BLaER1 (cell line): Measurements from ENCODE around the gene CFAP54.
"Not testable (repeated sequence)": the region's sequence is repeated elsewhere in the genome, so short reads cannot be mapped to it uniquely, and the experiment has no call there.

Experiments used
- H3K27ac ChIP-seq: shearing (Covaris generic); formaldehyde crosslinking; 2 replicates; pipeline ENCODE4 v1.8.1; 2022
- H3K27me3 ChIP-seq: shearing (Covaris generic); formaldehyde crosslinking; 2 replicates; pipeline ENCODE4 v1.8.1; 2022
- H3K36me3 ChIP-seq: shearing (Covaris generic); formaldehyde crosslinking; 2 replicates; pipeline ENCODE4 v1.8.1; 2022
- H3K4me1 ChIP-seq: shearing (Covaris generic); formaldehyde crosslinking; 2 replicates; pipeline ENCODE4 v1.8.1; 2022
- H3K4me2 ChIP-seq: shearing (Covaris generic); formaldehyde crosslinking; 2 replicates; pipeline ENCODE4 v1.8.1; 2022
- H3K4me3 ChIP-seq: shearing (Covaris generic); formaldehyde crosslinking; 2 replicates; pipeline ENCODE4 v1.8.1; 2022
- H3K9ac ChIP-seq: shearing (Covaris generic); formaldehyde crosslinking; 2 replicates; pipeline ENCODE4 v1.8.1; 2022
- H3K9me3 ChIP-seq: shearing (Covaris generic); formaldehyde crosslinking; 2 replicates; pipeline ENCODE4 v1.8.1; 2022
- H4K20me1 ChIP-seq: shearing (Covaris generic); formaldehyde crosslinking; 2 replicates; pipeline ENCODE4 v1.8.1; 2022
- Cebpa-rat ChIP-seq: shearing (Covaris generic); IDR thresholded peaks from 2 replicates; pipeline ENCODE4 v1.8.1; 2022

Gene CFAP54

DNA sequence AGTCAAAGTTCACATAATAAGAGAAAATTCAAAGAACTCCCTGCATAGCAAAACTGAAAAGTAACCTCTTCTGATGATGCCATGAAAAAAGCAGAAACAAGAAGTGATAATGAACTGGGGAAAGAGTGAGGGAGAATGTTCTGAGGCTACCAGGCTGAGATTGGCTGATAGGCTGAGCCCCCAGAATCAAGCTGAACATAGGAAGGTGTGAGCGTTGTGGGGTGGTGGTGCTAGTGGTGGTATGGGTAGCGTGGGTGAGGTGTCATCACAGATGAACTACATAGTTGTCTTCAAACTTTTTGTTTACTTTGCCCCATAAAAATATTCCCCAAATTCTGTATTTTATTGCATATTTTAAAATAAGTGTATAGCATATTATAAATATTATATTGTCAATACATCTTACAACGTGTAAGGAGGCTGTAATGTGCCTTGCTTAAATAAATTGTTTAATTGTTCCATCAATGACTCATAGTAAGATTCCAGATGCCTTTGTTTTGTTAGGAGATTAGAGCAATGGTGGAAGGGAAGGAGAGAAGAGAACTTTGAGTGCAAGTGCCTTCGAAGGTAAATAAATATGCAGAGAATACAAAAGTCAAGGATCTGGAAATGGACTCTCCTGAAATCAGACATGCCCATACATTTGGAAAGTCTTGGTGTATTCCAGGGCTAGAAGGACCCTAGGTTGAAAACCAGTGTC is 15.8 kb upstream of the CFAP54 start:
- Histone ChIP-seq H3K36me3 (no peaks in the 10 kb centered on the region), H3K4me1 (no peaks in the 10 kb centered on the region), H4K20me1 (no peaks in the 10 kb centered on the region), H3K9me3 (peaks cover 10% of the 10 kb centered on the region), H3K4me3 (no peak overlapping the region), H3K27ac (no peak overlapping the region), H3K4me2 (no peak overlapping the region), H3K9ac (no peak overlapping the region), H3K27me3 (no peaks in the 10 kb centered on the region)
- TF ChIP-seq Cebpa-rat, result no peak

DNA sequence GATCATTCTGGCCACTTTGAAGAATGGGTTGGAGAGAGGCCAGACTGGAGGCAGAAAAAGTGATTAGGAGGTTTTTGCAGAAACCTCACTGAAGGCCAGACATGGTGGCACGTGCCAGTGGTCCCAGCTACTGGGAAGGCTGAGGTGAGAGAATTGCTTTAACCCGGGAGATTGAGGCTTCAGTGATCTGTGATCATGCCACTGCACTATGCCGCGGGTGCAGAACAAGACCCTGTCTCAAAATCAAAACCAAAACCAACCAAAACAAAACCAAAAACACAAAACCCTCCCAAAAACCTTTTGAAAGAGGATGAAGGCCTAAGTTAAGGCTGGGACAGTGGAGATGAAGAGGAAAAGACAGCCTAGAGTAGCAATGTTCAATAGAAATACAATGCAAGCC is 15.2 kb upstream of the CFAP54 start:
- Histone ChIP-seq H3K4me1 (no peaks in the 10 kb centered on the region), H3K9ac (no peak overlapping the region), H3K27me3 (no peaks in the 10 kb centered on the region), H3K4me2 (no peak overlapping the region), H3K4me3 (no peak overlapping the region), H4K20me1 (no peaks in the 10 kb centered on the region), H3K27ac (no peak overlapping the region), H3K36me3 (no peaks in the 10 kb centered on the region), H3K9me3 (peaks cover 10% of the 10 kb centered on the region)
- no peak for TF ChIP-seq Cebpa-rat

DNA sequence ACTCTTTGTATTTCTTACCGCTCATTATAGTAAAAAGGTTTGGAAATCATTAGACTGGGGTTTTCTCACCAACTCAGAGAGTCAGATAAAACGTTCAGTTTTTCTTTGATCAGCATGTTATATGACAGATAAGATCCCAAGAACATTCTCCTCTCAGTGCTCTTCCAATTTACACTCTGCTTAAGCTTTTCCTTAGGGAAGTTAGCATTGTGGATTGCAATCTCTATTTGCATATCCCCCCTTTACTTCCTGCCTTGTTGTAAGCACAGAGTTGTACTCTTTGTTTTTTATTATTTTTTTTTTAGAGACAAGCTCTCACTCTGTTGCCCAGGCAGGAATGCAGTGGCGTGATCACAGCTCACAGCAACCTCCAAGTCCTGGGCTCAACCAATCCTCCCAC is 11.4 kb upstream of the CFAP54 start:
- no peak for TF ChIP-seq Cebpa-rat
- no peaks in the 10 kb centered on the region for H3K27me3 ChIP-seq
- no peak overlapping the region for H3K4me2 ChIP-seq
- H4K20me1 ChIP-seq, result no peaks in the 10 kb centered on the region
- H3K36me3 ChIP-seq, result no peaks in the 10 kb centered on the region
- H3K4me3 ChIP-seq, result no peak overlapping the region
- H3K9me3 ChIP-seq, result no peaks in the 10 kb centered on the region
- no peak overlapping the region for H3K27ac ChIP-seq
- no peaks in the 10 kb centered on the region for H3K4me1 ChIP-seq
- H3K9ac ChIP-seq, result no peak overlapping the region

DNA sequence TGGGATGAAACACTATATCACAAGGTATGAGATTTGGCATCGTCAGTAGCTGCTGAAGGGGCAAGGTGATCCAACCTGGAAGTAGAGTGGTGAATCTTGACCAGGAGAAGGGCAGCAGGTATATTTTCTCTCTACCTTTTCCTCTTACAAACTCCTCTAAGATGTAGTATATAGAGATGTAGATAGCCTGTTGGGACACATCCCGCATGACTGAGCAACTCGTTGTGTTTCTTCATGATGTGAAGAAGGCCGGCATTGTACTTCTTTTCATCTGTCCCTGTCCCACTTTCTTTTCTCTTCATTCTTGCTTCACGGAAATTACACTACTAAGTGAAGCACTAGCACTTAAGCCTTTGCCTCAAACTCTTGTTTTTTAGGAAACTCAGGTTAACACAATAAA is 7.3 kb upstream of the CFAP54 start:
- Histone ChIP-seq H3K27ac (no peak overlapping the region), H4K20me1 (no peaks in the 10 kb centered on the region), H3K27me3 (no peaks in the 10 kb centered on the region), H3K9me3 (no peaks in the 10 kb centered on the region), H3K4me1 (peaks cover 5% of the 10 kb centered on the region; the same call in 1 of the 2 replicates), H3K4me2 (no peak overlapping the region), H3K9ac (no peak overlapping the region), H3K4me3 (no peak overlapping the region), H3K36me3 (no peaks in the 10 kb centered on the region)
- TF ChIP-seq Cebpa-rat, result no peak

DNA sequence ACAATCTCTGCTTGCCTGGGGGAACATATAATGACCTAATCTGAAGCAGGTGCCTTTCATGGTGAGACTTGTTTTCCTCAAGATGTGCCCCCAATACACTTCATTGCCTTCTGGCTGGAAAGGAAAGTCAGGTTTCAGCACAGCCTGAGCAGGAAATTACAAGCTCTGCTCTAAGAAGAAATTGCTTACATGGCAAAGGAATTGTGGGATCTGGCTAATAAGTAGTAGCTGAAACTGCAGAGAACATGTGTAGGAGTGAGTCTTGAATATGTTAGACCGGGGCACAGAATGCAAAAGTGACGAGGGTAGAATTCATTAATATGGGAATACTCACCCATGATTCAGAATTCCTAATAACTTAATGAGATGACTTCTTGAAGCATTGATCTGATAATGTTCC is 6.3 kb upstream of the CFAP54 start:
- no peak for TF ChIP-seq Cebpa-rat
- H4K20me1 ChIP-seq, result no peaks in the 10 kb centered on the region
- no peaks in the 10 kb centered on the region for H3K36me3 ChIP-seq
- no peak overlapping the region for H3K9ac ChIP-seq
- H3K27me3 ChIP-seq, result no peaks in the 10 kb centered on the region
- H3K27ac ChIP-seq, result no peak overlapping the region
- H3K4me3 ChIP-seq, result no peak overlapping the region
- H3K4me2 ChIP-seq, result no peak overlapping the region
- H3K9me3 ChIP-seq, result no peaks in the 10 kb centered on the region
- peaks cover 5% of the 10 kb centered on the region; the same call in 1 of the 2 replicates for H3K4me1 ChIP-seq

DNA sequence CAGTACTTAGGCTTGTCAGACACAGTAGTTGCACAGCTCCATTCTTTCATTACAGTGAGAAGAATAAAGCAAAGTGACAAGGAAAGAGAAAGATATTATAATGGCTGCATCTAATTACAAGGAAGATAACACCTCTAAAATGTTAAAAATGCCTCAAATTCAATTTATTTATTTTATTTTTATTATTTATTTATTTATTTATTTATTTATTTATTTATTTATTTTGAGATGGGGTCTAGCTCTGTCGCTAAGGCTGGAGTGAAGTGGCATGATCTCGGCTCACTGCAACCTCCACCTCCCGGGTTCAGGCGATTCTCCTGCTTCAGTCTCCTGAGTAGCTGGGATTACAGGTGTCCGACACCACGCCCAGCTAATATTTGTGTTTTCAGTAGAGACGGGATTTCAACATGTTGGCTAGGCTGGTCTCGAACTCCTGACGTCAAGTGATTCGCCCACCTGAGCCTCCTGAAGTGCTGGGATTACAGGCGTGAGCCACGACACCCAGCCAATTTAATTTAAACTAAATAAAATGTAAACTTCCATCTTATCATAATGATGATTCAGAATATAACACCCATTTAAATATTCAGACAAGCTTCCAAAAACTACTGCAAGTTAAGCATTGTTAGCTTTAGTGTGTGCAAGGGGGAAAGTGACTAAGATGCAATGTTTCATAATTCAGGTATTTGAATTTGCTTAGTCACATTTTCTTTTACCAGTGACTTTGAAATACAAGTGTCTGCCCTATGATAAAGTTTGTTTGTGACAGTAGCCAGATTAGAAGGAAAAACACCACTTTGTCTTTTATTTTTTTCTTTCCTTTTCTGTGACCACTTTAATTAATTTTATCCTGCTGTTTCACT is 2.4 kb upstream of the CFAP54 start:
- no peak for TF ChIP-seq Cebpa-rat
- no peaks in the 10 kb centered on the region for H3K9me3 ChIP-seq
- no peaks in the 10 kb centered on the region; the same call in 1 of the 2 replicates for H3K27me3 ChIP-seq
- H3K36me3 ChIP-seq, result no peaks in the 10 kb centered on the region
- H3K27ac ChIP-seq, result no peak overlapping the region
- no peaks in the 10 kb centered on the region for H4K20me1 ChIP-seq
- no peak overlapping the region for H3K4me2 ChIP-seq
- no peak overlapping the region for H3K4me3 ChIP-seq
- no peak overlapping the region for H3K9ac ChIP-seq
- H3K4me1 ChIP-seq, result peaks cover 14% of the 10 kb centered on the region; the same call in 1 of the 2 replicates

DNA sequence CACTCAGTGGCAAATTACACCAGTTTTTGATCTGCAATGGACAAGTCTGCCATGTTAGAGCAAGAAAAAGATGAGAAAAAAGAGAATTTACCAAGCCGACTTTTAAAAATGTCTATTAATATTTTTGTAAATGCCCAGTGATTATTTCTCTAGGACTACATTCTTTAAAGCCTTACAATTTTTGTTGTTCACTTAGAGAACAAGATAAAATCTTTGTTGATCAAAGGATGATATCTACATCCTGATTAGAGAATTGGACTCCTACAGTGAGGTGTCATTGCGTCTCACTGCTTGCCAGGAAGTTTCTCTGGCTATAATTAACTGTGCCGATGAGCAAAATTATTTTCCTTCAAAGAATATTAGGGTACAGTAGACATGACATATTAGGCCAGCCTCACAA is 1.7 kb upstream of the CFAP54 start:
- Histone ChIP-seq H3K27me3 (no peaks in the 10 kb centered on the region; the same call in 1 of the 2 replicates), H3K4me1 (peaks cover 14% of the 10 kb centered on the region; the same call in 1 of the 2 replicates), H3K9me3 (no peaks in the 10 kb centered on the region), H3K36me3 (no peaks in the 10 kb centered on the region), H3K27ac (no peak overlapping the region), H4K20me1 (no peaks in the 10 kb centered on the region), H3K4me3 (no peak overlapping the region), H3K4me2 (no peak overlapping the region), H3K9ac (no peak overlapping the region)
- no peak for TF ChIP-seq Cebpa-rat

DNA sequence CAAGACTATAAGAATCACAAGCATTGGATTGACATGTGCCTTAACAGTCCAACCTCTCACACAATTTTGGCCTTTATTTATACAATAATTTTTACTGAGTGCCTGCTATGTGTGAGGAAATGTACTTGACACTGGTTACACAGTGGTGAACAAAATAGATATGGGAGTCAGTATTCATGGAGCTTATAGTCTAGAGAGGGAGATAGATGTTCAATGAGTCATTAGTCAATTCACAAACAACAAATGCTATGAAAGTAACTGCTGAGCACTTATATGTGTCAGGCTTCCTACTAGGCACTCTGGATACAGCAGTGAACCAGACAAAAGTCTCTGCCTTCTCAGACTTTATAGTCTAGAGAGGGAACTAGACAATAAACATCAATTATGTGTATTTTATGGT is 3.7 kb downstream of the CFAP54 start:
- H3K36me3 ChIP-seq, result no peaks in the 10 kb centered on the region
- H3K27me3 ChIP-seq, result no peaks in the 10 kb centered on the region; the same call in 1 of the 2 replicates
- no peak overlapping the region for H3K27ac ChIP-seq
- H3K4me3 ChIP-seq, result no peak overlapping the region
- H3K9me3 ChIP-seq, result no peaks in the 10 kb centered on the region
- H3K9ac ChIP-seq, result no peak overlapping the region
- H3K4me2 ChIP-seq, result no peak overlapping the region
- H4K20me1 ChIP-seq, result no peaks in the 10 kb centered on the region
- peaks cover 18% of the 10 kb centered on the region for H3K4me1 ChIP-seq
- no peak for TF ChIP-seq Cebpa-rat

DNA sequence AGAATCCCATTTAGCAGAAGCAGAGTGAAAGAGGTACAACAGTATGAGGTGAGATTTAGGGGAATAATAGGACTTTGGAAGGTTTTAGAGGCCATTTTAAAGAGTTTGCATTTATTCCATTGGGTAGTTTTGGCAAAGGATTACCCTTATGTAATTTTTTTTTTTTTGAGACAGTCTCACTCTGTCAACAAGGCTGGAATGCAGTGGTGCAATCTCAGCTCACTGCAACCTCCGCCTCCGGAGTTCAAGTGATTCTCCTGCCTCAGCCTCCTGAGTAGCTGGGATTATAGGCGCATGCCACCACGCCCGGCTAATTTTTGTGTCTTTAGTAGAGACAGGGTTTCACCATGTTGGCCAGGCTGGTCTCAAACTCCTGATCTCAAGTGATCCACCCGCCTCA is 4.8 kb downstream of the CFAP54 start:
- not testable (repeated sequence) for H3K4me2 ChIP-seq, H4K20me1 ChIP-seq, H3K4me3 ChIP-seq, H3K36me3 ChIP-seq, H3K9ac ChIP-seq, H3K27ac ChIP-seq, H3K9me3 ChIP-seq, H3K27me3 ChIP-seq
- peaks cover 14% of the 10 kb centered on the region for H3K4me1 ChIP-seq

DNA sequence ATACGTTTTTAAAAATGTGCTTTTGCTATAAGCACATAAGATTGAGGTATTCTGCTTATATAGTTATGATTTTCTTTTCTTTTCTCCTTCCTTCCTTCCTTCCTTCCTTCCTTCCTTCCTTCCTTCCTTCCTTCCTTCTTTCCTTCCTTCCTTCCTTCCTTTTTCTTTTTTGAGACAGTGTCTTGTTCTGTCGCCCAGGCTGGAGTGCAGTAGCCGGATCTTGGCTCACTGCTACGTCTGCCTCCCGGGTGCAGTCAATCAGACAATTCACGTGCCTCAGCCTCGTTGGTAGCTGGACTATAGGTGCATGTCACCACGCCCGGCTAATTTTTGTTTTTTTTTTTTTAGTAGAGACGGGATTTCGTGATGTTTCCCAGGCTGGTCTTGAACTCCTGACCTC is 5.8 kb downstream of the CFAP54 start:
- no peaks in the 10 kb centered on the region for H4K20me1 ChIP-seq
- H3K4me1 ChIP-seq, result peaks cover 10% of the 10 kb centered on the region
- no peak for TF ChIP-seq Cebpa-rat
- H3K9me3 ChIP-seq, result no peaks in the 10 kb centered on the region
- H3K36me3 ChIP-seq, result no peaks in the 10 kb centered on the region
- no peak overlapping the region for H3K9ac ChIP-seq
- H3K27ac ChIP-seq, result no peak overlapping the region
- H3K4me2 ChIP-seq, result peak overlapping the region; percentile 44
- no peaks in the 10 kb centered on the region for H3K27me3 ChIP-seq
- H3K4me3 ChIP-seq, result no peak overlapping the region
